Vagina (tissue), 2 donors: Measurements from ENCODE around the gene EXOC5. TPM values are rescaled to one million over a fixed set of nuclear protein-coding genes. Genes with fewer than 3 reads are reported as not detected.

Experiments
- DNase-seq, 2 donors: peaks; one replicate each; pipeline ENCODE4 v3.0.0-alpha.2; 2017; ENCODE audit errors: extremely low spot score in 2 of 2
- H3K27ac ChIP-seq: fragments of 200-600 bp; sonication (generic); one replicate; pipeline ENCODE4 v1.5.1; 2019
- H3K27me3 ChIP-seq: fragments of 200-600 bp; sonication (generic); one replicate; pipeline ENCODE4 v1.5.1; 2019
- H3K36me3 ChIP-seq, 2 donors: fragments of 200-600 bp; sonication (generic); one replicate each; pipeline ENCODE4 v1.5.1; 2017 to 2019
- H3K4me1 ChIP-seq: fragments of 200-600 bp; sonication (generic); one replicate; pipeline ENCODE4 v1.5.1; 2019
- H3K4me3 ChIP-seq, 2 donors: fragments of 200-600 bp; sonication (generic); 1 replicate in 1 of 2; 2 replicates in 1 of 2; pipeline ENCODE4 v1.5.1; 2016 to 2019
- H3K9me3 ChIP-seq: fragments of 200-600 bp; sonication (generic); one replicate; pipeline ENCODE4 v1.5.1; 2019
- POLR2A ChIP-seq, 2 donors: fragments of 450-650 bp; IDR thresholded peaks; one replicate each; pipeline ENCODE4 v1.6.1; 2017; ENCODE audit warnings: antibody characterized with exemption in 2 of 2, mild to moderate bottlenecking in 2 of 2, moderate library complexity in 2 of 2
- POLR2AphosphoS5 ChIP-seq, 2 donors: sonication (generic); formaldehyde crosslinking; IDR thresholded peaks; one replicate each; pipeline ENCODE4 v1.9.0; 2017; ENCODE audit warnings: antibody characterized with exemption in 2 of 2, mild to moderate bottlenecking in 2 of 2, low read depth in 1 of 2; ENCODE audit not compliant: insufficient read depth in 1 of 2
- intact Hi-C: fragments of 100-400 bp; cut with DNase I; formaldehyde crosslinking; loops from one replicate; pipeline ENCODE4 v1.15.1; 2023
- total RNA-seq: library from RNA; depleted of rRNA; stranded (reverse); fragments of >200 nt; gene quantifications from one replicate; pipeline ENCODE4 v1.2.3, GENCODE V29; 2016
- TF ChIP-seq, protein P1 (sequence below), 3 experiments: fragments of 450-650 bp in 2 of 3; fragments of 200-600 bp in 1 of 3; sonication (generic) in 1 of 3; IDR thresholded peaks; one replicate each; pipeline ENCODE4 v1.5.1; 2017 to 2019; ENCODE audit warnings: antibody characterized with exemption in 3 of 3, mild to moderate bottlenecking in 2 of 3, moderate library complexity in 2 of 3

EXOC5 gene
- total RNA-seq, 1 donor from 2014 or later, result 33.9 TPM

DNA sequence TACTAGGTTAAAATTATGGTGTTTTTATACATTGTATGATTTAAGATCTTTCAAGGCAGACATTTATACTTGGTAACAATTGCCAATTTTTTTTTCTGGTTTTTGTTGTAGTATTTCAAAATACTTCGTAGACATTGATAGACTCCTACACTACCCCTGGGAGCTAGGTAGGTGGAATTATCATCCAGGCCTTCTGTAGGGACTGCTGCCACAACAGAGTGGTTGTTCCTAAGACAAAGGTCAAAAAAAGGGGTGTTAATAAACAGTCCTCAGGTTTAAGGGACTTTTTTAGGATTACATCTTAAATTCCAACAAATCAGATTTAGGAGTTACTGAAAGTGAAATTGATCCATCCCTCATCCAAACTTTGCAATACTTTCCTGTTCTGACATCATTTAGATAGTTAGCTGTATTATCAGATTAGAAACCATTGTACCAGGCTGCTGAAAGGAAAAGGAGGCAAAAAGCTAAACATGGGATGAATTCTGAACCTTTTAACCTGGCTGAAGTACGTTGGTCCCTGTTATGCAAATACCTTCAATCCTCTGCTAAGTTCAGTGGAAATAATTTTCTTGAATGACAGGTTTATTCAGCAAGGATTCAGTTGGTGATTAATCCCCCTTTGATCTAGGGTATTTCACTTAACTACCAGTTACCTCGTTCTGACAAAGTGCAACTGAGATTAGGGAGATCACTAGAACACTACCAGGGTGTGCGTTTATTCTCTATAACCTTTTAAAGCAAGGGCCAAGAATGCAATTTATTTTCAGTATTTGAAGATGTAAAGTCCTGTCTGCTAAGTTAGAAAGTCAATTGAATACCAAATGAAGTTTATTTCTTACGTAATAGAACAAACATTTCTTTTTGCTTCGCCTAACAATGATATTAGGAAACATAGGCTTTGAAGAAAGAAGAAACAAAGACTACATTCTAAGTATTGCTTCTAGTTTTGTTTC lies 23.3 kb upstream of the EXOC5 start:
- Histone ChIP-seq H3K4me3 (no peak overlapping the region), H3K27ac (no peak overlapping the region), H3K4me1 (no peaks in the 10 kb centered on the region), H3K27me3 (no peaks in the 10 kb centered on the region), H3K36me3 (peaks cover 0 to 15% of the 10 kb centered on the region in 2 donors), H3K9me3 (no peaks in the 10 kb centered on the region)
- TF ChIP-seq, protein P1, sequence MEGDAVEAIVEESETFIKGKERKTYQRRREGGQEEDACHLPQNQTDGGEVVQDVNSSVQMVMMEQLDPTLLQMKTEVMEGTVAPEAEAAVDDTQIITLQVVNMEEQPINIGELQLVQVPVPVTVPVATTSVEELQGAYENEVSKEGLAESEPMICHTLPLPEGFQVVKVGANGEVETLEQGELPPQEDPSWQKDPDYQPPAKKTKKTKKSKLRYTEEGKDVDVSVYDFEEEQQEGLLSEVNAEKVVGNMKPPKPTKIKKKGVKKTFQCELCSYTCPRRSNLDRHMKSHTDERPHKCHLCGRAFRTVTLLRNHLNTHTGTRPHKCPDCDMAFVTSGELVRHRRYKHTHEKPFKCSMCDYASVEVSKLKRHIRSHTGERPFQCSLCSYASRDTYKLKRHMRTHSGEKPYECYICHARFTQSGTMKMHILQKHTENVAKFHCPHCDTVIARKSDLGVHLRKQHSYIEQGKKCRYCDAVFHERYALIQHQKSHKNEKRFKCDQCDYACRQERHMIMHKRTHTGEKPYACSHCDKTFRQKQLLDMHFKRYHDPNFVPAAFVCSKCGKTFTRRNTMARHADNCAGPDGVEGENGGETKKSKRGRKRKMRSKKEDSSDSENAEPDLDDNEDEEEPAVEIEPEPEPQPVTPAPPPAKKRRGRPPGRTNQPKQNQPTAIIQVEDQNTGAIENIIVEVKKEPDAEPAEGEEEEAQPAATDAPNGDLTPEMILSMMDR (IDR thresholded peaks at IDR 0.05), result no peak
- DNase-seq, result no peak
- intact Hi-C loops, result no loop called here

DNA sequence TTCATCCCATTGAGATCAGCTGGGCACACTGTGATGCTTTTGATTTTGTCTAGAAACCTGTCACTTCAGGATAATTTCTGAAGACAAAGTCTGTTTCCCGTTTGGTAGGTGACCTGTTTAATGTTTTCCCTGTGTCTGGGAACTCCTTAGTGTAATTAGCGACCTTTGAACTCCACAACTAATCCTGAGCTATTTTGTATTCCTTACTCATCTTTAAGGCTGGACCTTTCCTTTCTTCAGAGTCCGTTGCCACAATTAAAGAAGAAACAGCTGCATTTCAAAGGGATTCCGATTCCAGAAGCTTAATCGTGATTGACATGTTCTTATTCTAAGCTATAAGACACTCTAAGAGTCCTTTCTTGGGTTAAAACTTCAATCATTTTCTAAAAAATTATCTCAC lies 22.0 kb upstream of the EXOC5 start:
- H3K9me3 ChIP-seq, result no peaks in the 10 kb centered on the region
- no peaks in the 10 kb centered on the region for H3K4me1 ChIP-seq
- intact Hi-C loops, result no loop called here
- no peak for DNase-seq
- H3K27ac ChIP-seq, result no peak overlapping the region
- no peaks in the 10 kb centered on the region for H3K27me3 ChIP-seq
- H3K4me3 ChIP-seq, result no peak overlapping the region
- TF ChIP-seq, protein P1 (IDR thresholded peaks at IDR 0.05), result no peak
- no peak for TF ChIP-seq POLR2A (IDR thresholded peaks at IDR 0.05)
- no peak for TF ChIP-seq POLR2AphosphoS5 (IDR thresholded peaks at IDR 0.05; ENCODE audit: insufficient read depth in 1 of 2, low read depth in 1 of 2)
- peaks cover 0 to 22% of the 10 kb centered on the region in 2 donors for H3K36me3 ChIP-seq

DNA sequence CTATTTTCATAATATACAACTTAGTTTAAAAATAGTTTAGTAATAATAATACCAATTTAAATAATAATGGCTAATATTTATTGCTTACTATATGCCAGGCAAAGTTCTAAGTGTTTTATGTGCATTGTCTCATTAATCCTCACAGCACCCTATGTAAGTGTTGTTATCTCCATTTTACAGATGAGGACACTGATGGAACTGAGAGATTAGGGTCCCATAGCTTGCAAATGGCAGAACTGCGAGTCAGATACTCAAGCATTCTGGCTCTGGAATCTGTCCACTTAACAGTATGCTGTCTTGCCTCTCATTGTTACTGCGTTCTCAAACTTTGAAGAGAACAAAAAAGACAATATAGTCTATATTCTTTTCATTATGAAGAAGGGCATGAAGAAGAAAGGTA lies 19.0 kb upstream of the EXOC5 start:
- intact Hi-C loops, result no loop called here
- Histone ChIP-seq H3K36me3 (peaks cover 0 to 37% of the 10 kb centered on the region in 2 donors), H3K4me1 (no peaks in the 10 kb centered on the region), H3K27ac (no peak overlapping the region), H3K27me3 (no peaks in the 10 kb centered on the region), H3K9me3 (no peaks in the 10 kb centered on the region), H3K4me3 (no peak overlapping the region)
- no peak for TF ChIP-seq POLR2AphosphoS5 (IDR thresholded peaks at IDR 0.05; ENCODE audit: insufficient read depth in 1 of 2, low read depth in 1 of 2)
- DNase-seq, result no peak

DNA sequence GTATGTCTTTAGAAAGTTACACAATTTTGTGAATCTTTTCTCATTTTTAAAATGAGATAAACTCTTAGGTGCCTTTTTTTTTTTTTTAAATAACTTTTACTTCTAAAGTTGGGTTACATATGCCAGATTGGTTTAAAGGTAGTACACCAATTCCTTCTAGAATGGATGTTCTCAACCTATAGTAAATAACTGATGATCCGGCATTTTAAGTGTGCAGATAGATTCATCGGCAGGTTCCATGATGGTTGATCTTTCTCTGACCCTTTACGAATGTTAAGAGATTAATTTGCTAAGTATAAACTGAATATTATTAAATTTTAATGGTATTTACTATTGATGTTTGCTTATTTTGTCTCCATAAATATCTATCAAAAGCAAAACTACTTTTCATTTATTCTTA lies 8.4 kb upstream of the EXOC5 start:
- no peak for TF ChIP-seq POLR2A (IDR thresholded peaks at IDR 0.05)
- TF ChIP-seq, protein P1 (IDR thresholded peaks at IDR 0.05), result no peak
- no peak for TF ChIP-seq POLR2AphosphoS5 (IDR thresholded peaks at IDR 0.05; ENCODE audit: insufficient read depth in 1 of 2, low read depth in 1 of 2)
- Histone ChIP-seq H3K27ac (no peak overlapping the region), H3K4me1 (peaks cover 7% of the 10 kb centered on the region), H3K9me3 (no peaks in the 10 kb centered on the region), H3K36me3 (peaks cover 0 to 26% of the 10 kb centered on the region in 2 donors), H3K27me3 (no peaks in the 10 kb centered on the region), H3K4me3 (no peak overlapping the region)
- no peak for DNase-seq
- intact Hi-C loops, result no loop called here

DNA sequence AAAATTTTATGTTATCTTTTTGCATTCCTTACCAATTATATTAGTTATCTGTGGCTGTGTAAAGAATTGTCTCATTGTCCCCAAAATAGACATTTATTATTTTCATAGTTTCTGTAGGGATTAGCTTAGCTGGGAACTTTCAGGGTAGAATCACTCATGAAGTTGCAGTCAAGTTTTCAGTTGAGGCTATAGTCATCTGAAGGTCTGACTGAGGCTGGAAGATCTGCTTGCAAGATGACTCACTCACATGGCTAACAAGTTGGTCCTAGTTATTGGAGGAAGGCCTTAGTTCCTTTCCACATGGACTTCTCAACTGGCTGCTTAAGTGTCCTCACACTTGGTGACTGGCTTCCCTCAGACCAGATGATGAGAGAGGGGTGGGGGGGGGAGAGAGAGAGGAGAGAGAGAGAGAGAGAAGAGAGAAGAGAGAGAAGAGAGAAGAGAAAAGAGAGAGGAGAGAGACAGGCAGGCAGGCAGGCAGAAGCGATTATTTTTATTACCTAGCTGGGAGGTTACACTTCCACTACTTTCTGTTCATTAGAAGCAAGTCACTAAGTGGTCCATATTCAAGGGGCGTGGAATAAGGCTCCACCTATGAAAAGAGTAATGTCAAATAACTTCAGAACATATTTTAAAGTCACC lies 6.4 kb upstream of the EXOC5 start:
- Histone ChIP-seq H3K4me3 (no peak overlapping the region), H3K4me1 (peaks cover 26% of the 10 kb centered on the region), H3K9me3 (no peaks in the 10 kb centered on the region), H3K36me3 (peaks cover 0 to 13% of the 10 kb centered on the region in 2 donors), H3K27ac (no peak overlapping the region), H3K27me3 (no peaks in the 10 kb centered on the region)
- intact Hi-C loops, result no loop called here
- no peak for DNase-seq
- TF ChIP-seq POLR2AphosphoS5 (IDR thresholded peaks at IDR 0.05; ENCODE audit: insufficient read depth in 1 of 2, low read depth in 1 of 2) (no peak), POLR2A (IDR thresholded peaks at IDR 0.05) (no peak)
- TF ChIP-seq, protein P1 (IDR thresholded peaks at IDR 0.05), result no peak
